Measurements from ENCODE around the gene FHIT.

GRCh38 chr3:60585918-60586317, 665.3 kb downstream of the FHIT start:
- TF ChIP-seq POLR2A (IDR thresholded peaks at IDR 0.05) = no peak
- TF ChIP-seq CTCF (IDR thresholded peaks at IDR 0.05) = no peak
